Prostate gland (tissue), 2 donors: ENCODE data around the gene IFRD1. TPM values are rescaled to one million over a fixed set of nuclear protein-coding genes. Genes with fewer than 3 reads are reported as not detected.

Experiments used
- DNase-seq: peaks from one replicate; pipeline ENCODE4 v3.0.0-alpha.2; 2019; ENCODE audit warnings: low spot score
- H3K27ac ChIP-seq, 2 donors: fragments of 200-600 bp; sonication (generic); 2 replicates each; pipeline ENCODE4 v1.5.1; 2017 to 2019
- H3K27me3 ChIP-seq: fragments of 200-600 bp; sonication (generic); replicated peaks from 2 replicates; pipeline ENCODE4 v1.5.1; 2019; ENCODE audit not compliant: insufficient read depth
- H3K36me3 ChIP-seq, 2 donors: fragments of 200-600 bp; sonication (generic); 1 replicate in 1 of 2; 2 replicates in 1 of 2; pipeline versions ENCODE4 v1.5.1 to v1.8.1; 2017 to 2019
- H3K4me1 ChIP-seq: fragments of 200-600 bp; sonication (generic); replicated peaks from 2 replicates; pipeline ENCODE4 v1.5.1; 2019
- H3K4me3 ChIP-seq, 2 donors: fragments of 200-600 bp; sonication (generic); 2 replicates each; pipeline ENCODE4 v1.5.1; 2017 to 2019
- H3K9me3 ChIP-seq: fragments of 200-600 bp; sonication (generic); 2 replicates; pipeline ENCODE4 v1.5.1; 2017
- CTCF ChIP-seq, 4 experiments: fragments of 200-600 bp in 2 of 4; fragments of 450-650 bp in 2 of 4; sonication (generic) in 2 of 4; IDR thresholded peaks; 1 replicate in 3 of 4; 2 replicates in 1 of 4; pipeline ENCODE4 v1.5.1; 2016 to 2019; ENCODE audit warnings: antibody characterized with exemption in 4 of 4, mild to moderate bottlenecking in 2 of 4, moderate library complexity in 2 of 4
- POLR2A ChIP-seq: fragments of 450-650 bp; IDR thresholded peaks from one replicate; pipeline ENCODE4 v1.6.1; 2016; ENCODE audit warnings: antibody characterized with exemption, mild to moderate bottlenecking
- POLR2AphosphoS5 ChIP-seq: sonication (generic); formaldehyde crosslinking; IDR thresholded peaks from one replicate; pipeline ENCODE4 v1.6.1; 2017; ENCODE audit warnings: antibody characterized with exemption
- WGBS: methylation state at CpG from one replicate; pipeline ENCODE4 v1.1.5; 2018; 5-methylcytosine and 5-hydroxymethylcytosine counted together
- intact Hi-C: fragments of 100-400 bp; cut with DNase I; formaldehyde crosslinking; loops from one replicate; pipeline ENCODE4 v1.14.2; 2022
- total RNA-seq, 2 donors: library from RNA; depleted of rRNA; stranded (reverse); fragments of >200 nt; gene quantifications; one replicate each; pipeline ENCODE4 v1.1.0, GENCODE V29; 2016

IFRD1 gene
- total RNA-seq, 2 donors from 2014 or later, result 57.5 to 58.5 TPM

- Histone ChIP-seq H3K4me1 (peaks cover 4% of the 10 kb centered on the region), H3K9me3 (no peaks in the 10 kb centered on the region), H3K36me3 (no peaks in the 10 kb centered on the region), H3K4me3 (no peak overlapping the region), H3K27ac (peak overlapping the region in 1 of 2 donors; percentile 32), H3K27me3 (no peaks in the 10 kb centered on the region)
- no peak for DNase-seq
- intact Hi-C loops, result no loop called here
- WGBS, result 96% methylated on average over 1 of the region's 1 CpG
- no peak for TF ChIP-seq POLR2A
- TF ChIP-seq POLR2AphosphoS5, result no peak
- no peak for TF ChIP-seq CTCF (IDR thresholded peaks at IDR 0.05)
Observed at GRCh38 chr7:112437072-112437471, 13.2 kb upstream of the IFRD1 start.

- DNase-seq, result no peak
- Histone ChIP-seq H3K36me3 (no peaks in the 10 kb centered on the region), H3K9me3 (no peaks in the 10 kb centered on the region), H3K4me3 (no peak overlapping the region), H3K27ac (no peak overlapping the region), H3K4me1 (peaks cover 4% of the 10 kb centered on the region), H3K27me3 (no peaks in the 10 kb centered on the region)
- 86% methylated on average over 1 of the region's 1 CpG for WGBS
- intact Hi-C loops, result no loop called here
- TF ChIP-seq POLR2A (no peak), CTCF (IDR thresholded peaks at IDR 0.05) (no peak), POLR2AphosphoS5 (no peak)
Observed at GRCh38 chr7:112439476-112439875, 10.8 kb upstream of the IFRD1 start.

- no peaks in the 10 kb centered on the region for H3K27me3 ChIP-seq
- no peak overlapping the region for H3K27ac ChIP-seq
- DNase-seq, result no peak
- intact Hi-C loops, result no loop called here
- H3K4me3 ChIP-seq, result no peak overlapping the region
- H3K9me3 ChIP-seq, result no peaks in the 10 kb centered on the region
- WGBS, result 91% methylated on average over 2 of the region's 2 CpGs
- H3K4me1 ChIP-seq, result no peaks in the 10 kb centered on the region
- TF ChIP-seq CTCF (IDR thresholded peaks at IDR 0.05), result no peak
- TF ChIP-seq POLR2AphosphoS5, result no peak
- TF ChIP-seq POLR2A, result no peak
- H3K36me3 ChIP-seq, result no peaks in the 10 kb centered on the region
Observed at GRCh38 chr7:112442210-112442609, 8.1 kb upstream of the IFRD1 start.

- peaks cover 6% of the 10 kb centered on the region for H3K4me1 ChIP-seq
- TF ChIP-seq POLR2A (no peak), POLR2AphosphoS5 (no peak), CTCF (IDR thresholded peaks at IDR 0.05) (no peak)
- 82% methylated on average over 3 of the region's 3 CpGs for WGBS
- H3K36me3 ChIP-seq, result no peaks in the 10 kb centered on the region
- no peaks in the 10 kb centered on the region for H3K9me3 ChIP-seq
- no peak overlapping the region for H3K4me3 ChIP-seq
- DNase-seq, result no peak
- intact Hi-C loops, result no loop called here
- H3K27ac ChIP-seq, result no peak overlapping the region
- no peaks in the 10 kb centered on the region for H3K27me3 ChIP-seq
Observed at GRCh38 chr7:112444505-112444904, 5.8 kb upstream of the IFRD1 start.

- Histone ChIP-seq H3K27me3 (no peaks in the 10 kb centered on the region), H3K9me3 (no peaks in the 10 kb centered on the region), H3K4me1 (peaks cover 9% of the 10 kb centered on the region), H3K27ac (no peak overlapping the region), H3K4me3 (no peak overlapping the region), H3K36me3 (no peaks in the 10 kb centered on the region)
- no peak for DNase-seq
- TF ChIP-seq POLR2A, result no peak
- intact Hi-C loops, result no loop called here
- WGBS, result 78% methylated on average over 3 of the region's 3 CpGs
Observed at GRCh38 chr7:112446431-112446830, 3.8 kb upstream of the IFRD1 start.
